Measurements from ENCODE around the gene ARHGAP23. TPM values are rescaled to one million over a fixed set of nuclear protein-coding genes. Genes with fewer than 3 reads are reported as not detected.
A peak's percentile ranks its signal among the peaks of the same experiment; 100 is the strongest.

Gene ARHGAP23
- total RNA-seq, 4 donors from 2014 or later: 22.7 to 70.9 (median 30.1) TPM

- DNase-seq (ENCODE audit: low spot score) (no peak), ATAC-seq (ENCODE audit: low FRiP score) (no peak)
- no peak for TF ChIP-seq CTCF (IDR thresholded peaks at IDR 0.05)
Measured at GRCh38 chr17:38417210-38417951, 10.9 kb upstream of the ARHGAP23 start.

- ATAC-seq (ENCODE audit: low FRiP score) (no peak), DNase-seq (ENCODE audit: low spot score) (no peak)
- TF ChIP-seq CTCF (IDR thresholded peaks at IDR 0.05): no peak
Measured at GRCh38 chr17:38418062-38418692, 10.1 kb upstream of the ARHGAP23 start.

DNA sequence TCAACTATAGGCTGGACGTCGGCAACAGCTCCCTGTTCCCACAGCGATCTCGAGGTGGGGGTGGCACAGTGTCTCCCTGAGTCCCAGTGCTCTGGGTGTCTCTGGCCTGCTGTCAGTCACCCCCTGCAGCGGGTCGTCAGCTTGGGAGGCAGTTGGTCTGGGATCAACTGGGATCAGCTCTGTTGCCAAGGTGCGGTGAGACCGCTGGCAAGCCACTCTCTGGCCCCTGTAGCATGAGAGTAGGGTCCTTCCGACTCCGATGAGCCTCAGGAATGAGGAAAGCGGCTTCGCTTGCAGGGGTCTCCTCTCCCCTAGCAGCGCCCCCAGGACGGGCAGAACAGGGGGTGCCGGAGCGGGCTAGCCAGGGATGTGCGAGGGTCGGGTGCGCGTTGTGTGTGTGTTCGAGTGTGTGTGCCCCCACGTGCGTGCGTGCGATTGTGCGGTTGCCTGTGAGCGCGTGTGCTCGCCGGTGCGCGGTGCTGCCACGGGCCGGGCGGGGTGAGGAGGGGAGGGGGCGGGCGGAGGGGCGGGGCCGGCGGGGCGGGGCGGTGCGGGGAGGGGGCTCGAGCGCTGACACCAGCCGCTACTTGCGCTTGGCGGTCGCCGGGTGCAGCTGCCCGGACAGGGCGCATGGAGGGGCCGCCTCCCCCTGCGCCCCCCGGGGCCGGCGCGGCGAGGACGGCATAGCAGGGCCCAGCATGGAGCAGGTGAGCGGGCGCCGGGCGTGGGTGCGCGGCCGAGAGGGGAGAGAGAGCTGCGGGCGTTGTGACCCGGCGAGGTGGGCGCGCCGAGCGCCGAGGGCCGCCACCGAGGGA lies 9.4 kb upstream of the ARHGAP23 start:
- no peak for TF ChIP-seq CTCF (IDR thresholded peaks at IDR 0.05)
- no peak for ATAC-seq (ENCODE audit: low FRiP score)
- no peak for DNase-seq (ENCODE audit: low spot score)

GRCh38 chr17:38419508-38419981 lies 8.7 kb upstream of the ARHGAP23 start:
- no peak for TF ChIP-seq CTCF (IDR thresholded peaks at IDR 0.05)
- no peak for DNase-seq (ENCODE audit: low spot score)
- ATAC-seq (ENCODE audit: low FRiP score): no peak

DNA sequence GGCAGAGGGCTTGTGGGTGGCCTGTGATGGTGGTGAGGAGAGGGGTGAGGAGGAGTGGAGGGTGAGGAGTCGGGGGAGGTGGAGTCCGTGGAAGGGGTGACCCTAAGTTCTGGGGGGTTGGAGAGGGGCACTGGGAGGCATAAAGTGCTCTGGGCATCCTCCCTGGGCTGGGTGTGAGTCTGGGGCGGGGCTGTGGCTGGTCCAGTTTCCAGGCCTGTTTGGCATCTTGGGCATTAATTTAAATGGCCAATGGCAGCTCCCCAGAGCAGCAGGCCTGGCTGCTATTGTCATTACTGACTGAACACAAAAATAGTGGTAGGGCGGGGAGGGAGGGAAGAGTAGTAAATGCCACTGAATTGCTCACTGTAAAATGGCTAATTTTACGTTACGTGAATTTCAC lies 7.7 kb upstream of the ARHGAP23 start:
- DNase-seq (ENCODE audit: low spot score) (no peak), ATAC-seq (ENCODE audit: low FRiP score) (no peak)
- TF ChIP-seq CTCF (IDR thresholded peaks at IDR 0.05): no peak

DNA sequence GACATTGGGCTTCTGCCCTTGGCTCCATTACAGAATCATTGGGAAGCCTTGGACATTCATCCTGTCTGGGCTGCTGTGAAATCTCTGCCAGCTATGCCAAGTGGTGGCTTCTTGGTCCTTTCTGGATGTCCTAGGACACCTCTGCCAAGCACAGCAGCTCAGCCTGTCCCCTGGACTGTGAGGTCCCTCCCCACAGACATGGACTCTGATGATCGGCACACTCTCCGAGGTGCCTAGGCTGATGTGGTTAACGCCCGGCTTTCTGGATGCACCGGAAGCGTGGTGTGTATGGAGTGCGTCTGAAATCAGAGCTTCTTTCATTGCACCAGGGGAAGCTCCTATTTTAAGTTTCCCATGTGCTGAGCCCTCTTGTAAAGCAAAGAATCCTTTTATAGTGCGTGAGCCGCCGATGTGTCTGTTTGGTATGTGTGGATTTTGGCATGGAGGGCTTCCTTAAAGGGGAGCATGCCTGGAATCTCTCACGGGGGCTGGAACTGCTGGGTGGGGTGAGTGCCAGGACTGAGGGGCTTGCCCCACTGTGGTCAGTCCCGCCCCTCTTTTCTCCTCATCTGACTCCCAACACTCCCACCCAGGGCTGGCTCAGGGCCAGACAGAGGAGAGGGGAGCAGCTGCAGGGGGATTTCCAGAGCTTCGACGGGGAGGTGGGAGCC lies 7.0 kb upstream of the ARHGAP23 start:
- ATAC-seq (ENCODE audit: low FRiP score) (peak; percentile 1), DNase-seq (ENCODE audit: low spot score) (no peak)
- no peak for TF ChIP-seq CTCF (IDR thresholded peaks at IDR 0.05)

All from omental fat pad (tissue), 4 donors.